Measurements from ENCODE around the gene AOAH.

AOAH gene

DNA sequence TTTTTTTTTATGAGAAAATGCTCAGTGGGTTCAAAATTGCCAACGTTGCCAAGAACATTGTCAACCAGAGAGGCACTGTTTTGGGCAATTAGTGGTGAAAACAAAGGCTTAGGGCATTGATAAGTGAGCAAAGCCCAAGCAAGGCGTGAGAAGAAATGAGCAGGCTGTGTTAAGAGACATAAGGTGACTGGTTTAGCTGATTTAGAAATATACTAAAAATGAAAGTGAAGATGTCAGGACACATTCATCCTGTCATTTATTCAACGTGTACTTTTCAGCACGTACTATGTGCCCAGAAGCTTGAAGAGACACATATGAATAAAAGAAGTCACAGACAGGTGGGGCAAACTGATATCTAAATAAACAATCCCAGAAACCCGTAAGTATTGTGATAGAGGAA is 31.8 kb downstream of the AOAH start:
- DNase-seq (ENCODE audit: low read depth in 2 of 2) = no peak

DNA sequence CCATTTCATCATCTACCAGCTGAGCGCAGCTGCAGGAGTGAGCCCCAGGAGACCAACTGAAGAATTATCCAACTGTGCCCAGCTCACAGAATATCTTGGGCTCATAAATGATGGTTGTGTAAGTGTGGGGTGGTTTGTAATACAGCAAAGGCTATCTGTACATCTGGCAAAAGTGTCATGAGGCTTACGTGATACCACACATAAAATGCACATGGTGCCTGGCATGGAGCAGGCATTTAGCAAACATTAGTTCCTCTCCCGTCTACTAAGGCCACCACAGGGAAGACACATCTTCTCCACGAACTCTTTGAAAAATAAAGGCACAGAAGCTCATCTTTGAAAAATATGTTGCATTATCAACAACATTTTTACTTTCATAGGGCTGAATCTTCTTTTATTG is 32.3 kb downstream of the AOAH start:
- no peak for DNase-seq (ENCODE audit: low read depth in 2 of 2)

DNA sequence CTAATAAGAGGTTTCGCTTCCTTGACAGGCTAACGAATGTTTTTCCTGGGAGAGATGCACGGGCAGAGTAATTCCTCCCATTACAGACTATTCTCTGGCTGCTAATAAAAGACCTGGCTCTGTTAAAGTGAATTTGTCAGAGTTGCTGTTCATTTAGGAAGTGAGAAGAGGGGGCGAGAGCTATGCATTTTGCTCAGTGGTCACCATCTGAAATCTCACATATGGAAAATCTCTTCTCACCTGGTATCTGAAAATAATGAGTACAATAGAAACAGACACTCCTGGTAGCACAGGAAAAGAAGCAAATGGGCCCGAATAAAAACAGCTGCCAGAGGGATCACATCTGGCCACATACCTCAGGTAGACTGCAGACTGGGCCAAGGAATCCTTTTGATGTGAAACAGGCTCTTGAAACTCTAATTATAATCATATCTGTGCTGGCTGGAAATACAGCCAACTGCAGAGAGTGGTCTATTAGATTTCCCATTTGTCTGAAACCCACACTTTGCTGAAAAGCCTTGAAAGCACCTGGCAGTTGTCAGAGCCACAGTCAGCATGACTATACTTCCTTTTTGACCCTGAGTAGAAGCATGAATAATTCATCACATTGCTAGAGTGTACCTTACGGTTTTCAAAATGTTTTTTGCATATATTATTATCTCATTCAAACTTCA is 33.6 kb downstream of the AOAH start:
- no peak for DNase-seq (ENCODE audit: low read depth in 2 of 2)

DNA sequence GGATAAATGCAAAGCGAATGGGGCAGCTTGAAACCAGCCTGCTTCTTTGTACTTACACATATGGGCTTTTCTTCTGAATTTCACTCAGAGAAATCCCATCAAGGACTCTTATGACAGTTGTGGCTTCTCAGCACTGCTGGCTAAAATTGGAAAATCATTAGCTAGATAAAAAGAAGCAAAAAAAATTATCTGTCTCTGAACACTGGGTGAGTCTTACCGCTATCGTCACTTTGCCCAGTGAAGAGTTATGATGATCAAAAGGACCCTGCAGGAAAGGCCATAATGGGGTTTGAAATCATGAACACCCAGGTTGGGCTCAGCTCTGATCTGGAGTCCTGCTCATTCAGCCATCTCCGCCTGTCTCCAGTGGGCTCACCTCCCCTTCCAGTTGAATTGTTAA is 34.3 kb downstream of the AOAH start:
- no peak for DNase-seq (ENCODE audit: low read depth in 2 of 2)

DNA sequence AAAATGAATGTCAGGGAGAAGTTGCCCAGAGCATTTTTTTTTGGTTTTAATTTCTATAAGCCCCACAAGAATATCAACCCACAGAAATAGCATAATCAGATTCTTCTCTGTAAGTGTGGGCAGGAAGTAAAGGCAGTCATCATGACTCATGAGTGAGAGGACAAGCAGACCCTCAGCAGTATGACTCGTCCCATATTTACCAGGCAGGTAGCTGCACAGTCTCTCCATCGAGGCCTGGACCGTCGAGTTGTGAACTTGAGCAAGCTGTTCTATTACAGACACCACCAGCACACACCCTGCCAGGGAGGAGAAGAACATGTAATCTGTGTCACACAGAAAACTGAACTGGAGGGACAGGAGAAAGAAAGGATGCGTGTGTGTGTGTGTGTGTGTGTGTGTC is 37.8 kb downstream of the AOAH start:
- peak in 1 of 2 donors; percentile 37 for DNase-seq (ENCODE audit: low read depth in 2 of 2)

DNA sequence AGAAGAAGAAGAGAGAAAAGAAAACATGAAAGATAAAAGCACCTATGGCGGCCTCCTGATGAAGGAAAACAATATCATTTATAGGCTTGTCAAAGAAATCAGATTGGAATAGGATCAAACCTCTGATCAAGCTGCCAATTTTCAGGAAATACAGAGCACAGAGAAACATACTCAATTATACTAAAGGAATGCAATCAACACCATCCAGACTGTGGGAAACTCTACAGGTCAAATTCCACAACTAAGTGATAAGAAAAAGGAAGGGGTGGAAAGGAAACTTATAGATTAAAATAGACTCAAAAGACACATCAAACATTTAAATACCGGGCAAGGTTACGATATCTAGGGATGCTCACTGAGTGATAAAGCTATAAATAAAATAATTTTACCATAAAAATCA is 39.3 kb downstream of the AOAH start:
- DNase-seq (ENCODE audit: low read depth in 2 of 2) = no peak

DNA sequence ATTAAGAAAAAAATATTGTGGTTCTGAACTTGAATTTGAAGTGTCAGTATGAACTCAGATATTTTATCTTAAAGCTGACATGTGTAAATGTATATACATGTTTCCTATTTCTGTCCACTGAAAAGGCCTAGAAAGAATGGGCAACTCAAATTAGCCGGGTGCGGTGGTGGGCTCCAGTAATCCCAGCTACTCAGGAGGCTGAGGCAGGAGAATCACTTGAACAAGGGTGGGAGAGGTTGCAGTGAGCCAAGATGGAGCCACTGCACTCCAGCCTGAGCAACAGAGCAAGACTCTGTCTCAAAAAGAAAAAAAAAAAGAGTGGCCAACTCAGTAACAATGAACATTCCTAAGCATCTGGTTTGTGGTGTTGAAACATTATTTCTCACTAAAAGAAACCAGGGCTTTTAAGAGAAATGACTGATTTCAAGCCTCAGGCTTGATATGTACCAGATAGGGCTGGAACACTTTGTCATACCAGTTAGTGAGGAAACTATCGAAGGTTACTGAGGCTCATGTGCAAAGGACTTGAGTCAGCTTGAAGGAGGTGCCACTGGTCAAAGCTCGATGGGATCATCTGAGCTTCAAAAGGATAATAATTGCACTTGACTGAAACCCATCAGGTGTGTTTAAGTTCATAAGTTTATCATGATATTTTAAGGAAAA is 40.5 kb downstream of the AOAH start:
- DNase-seq (ENCODE audit: low read depth in 2 of 2) = no peak

DNA sequence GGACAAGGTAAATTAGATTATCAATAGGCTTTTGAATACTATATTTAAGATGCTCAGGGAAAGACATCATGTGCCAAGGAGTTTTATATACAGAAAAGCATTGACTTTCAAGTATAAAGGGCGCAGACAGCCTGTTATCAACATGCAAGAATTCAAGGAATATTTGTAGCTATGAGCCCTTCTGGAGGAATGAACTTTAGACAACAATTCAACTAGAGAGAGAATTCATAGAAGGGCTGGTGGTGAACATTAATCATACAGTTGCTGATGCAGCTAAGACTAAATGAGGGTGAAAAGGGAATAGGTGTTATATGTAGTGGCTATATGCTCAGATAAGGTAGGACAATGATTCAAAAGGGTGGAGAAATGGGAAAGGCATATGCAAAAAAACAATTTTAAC is 41.2 kb downstream of the AOAH start:
- DNase-seq (ENCODE audit: low read depth in 2 of 2) = no peak

DNA sequence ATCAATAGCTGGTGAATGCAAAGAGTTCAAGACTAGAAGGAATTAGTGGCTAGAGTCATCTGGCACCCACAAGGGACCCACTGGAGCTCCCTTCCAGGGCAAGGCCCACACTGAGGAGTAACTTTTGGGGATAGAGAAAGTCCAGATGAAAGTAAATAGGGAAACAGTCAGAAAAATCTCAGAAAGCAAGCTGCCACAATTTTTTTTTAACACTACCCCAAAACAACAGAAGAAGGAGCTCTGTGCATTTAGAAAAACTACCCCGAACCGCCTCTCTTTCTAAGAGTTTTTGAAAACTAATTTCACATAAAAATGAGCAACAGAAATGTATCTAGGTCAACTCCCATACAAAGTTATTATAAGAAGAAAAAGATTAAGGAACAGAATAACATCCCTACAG is 42.2 kb downstream of the AOAH start:
- no peak for DNase-seq (ENCODE audit: low read depth in 2 of 2)

DNA sequence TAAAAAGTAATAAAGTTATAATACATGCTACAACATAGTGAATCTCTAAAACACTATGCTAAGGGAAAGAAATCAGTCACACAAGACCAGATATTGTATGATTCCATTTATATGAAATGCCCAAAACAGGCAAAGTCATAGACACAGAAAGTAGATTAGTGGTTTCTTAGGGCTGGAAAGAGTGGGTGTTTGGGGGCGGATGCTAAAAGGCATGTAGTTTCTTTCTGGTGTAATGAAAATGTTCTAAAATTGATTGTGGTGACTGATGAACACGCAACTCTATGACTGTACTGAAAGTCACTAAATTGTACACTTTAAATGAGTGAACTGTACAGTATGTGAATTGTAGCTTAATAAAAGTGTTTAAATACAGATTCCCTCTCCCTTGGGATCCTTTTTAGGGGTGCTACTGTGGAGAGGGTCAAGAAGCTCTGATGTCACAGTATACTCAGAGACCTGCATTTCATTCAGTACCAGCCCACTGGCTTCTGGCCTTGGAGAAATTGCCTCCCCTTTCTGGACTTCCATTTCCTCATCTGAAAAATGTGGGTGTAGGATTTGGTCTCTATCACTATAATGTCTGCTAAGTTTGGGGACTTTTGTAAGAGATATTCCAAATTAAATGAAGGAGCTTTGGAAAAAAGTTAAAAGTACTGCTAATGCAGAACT is 46.4 kb downstream of the AOAH start:
- peak; percentile 43 to 76 for DNase-seq (ENCODE audit: low read depth in 2 of 2)

DNA sequence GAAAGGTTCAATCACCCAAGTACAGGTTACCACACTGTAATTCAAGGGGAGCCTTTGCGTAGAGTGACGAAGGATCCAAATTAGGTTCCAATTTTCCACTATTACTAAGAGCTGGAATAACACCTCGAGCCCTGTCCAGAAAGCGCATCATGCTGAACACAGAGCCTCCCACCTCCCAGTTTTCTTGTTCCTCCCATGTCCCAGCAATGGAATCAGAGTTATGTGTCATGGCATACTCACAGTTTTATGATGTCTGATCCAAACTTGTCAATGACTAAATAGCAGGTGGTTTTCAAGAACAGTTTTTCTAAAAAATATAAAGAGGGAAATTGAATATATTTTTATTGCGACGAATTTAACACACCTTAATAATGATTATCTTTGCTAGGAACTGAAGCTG is 50.6 kb downstream of the AOAH start:
- no peak for DNase-seq (ENCODE audit: low read depth in 2 of 2)

DNA sequence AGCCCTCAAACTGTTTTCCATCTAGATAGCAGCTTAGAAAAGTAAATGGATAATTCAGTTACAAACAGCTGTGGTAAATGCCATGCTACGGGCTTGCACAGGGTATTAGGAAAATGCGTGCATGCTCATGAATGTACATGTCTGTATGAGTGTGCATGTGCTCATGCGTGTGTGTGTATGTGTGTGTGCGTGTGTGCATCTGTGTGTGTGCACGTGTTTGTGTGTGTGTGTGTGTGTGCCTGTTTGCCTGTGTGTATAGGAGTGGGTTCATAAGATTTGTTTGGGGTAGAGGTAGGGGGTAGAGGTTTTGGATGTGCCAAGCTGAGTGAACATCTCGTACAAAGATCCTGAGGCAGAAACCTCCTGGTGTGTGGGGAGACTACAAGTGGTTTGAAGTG is 52.9 kb downstream of the AOAH start:
- no peak for DNase-seq (ENCODE audit: low read depth in 2 of 2)

DNA sequence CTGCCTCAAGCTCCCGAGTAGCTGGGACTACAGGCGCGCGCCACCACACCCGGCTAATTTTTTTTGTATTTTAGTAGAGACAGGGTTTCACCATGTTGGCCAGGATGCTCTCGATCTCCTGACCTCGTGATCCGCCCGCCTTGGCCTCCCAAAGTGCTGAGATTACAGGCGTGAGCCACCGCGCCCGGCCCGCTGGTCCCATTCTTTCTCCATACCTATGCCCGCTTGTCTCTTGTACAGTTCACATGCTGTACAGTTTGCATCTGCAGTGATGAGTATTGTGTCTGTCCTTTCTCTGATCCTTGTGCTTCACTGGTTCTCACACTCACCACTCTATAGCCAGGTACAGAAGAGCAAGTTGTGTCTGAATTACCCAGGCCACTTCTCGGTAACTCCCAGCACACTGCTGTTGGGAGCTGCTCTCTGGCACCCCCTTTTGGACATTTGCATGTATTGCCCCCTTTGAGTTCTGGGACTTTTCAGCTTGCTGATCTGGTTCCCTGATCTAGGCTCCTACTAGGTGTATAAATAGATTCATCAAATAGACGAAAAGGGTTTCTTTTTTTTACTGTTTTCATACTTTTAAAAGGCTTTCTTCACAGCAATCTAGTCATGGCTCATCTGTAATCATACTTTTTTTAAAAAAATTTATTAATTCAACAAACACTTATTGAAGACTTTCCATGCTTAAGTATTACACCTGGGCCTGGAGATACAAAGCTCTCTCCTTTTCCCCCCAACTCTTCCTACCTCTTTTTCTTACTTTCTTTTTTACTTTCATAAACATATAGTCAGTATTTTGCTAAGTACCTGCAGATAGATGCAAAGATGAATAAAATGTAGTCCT is 53.5 kb downstream of the AOAH start:
- peak; percentile 50 to 56 for DNase-seq (ENCODE audit: low read depth in 2 of 2)

DNA sequence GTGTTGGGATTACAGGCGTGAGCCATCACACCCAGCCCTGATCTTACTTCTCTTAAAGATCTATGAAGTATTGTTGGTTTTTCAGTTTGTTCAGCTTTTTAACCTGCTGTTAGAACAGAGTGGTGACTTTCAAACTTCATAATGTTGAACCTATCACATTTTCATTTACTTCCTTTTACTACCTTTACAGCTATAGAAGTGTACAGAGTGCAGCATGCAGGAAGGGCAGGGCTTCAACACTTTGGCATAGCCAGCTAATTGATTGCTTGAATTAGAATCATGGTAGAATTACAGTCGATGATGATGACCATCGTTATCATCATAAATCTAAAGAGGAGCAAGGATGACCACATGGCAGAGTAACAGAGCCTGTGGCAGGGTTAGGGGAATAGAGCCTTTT is 55.5 kb downstream of the AOAH start:
- no peak for DNase-seq (ENCODE audit: low read depth in 2 of 2)

DNA sequence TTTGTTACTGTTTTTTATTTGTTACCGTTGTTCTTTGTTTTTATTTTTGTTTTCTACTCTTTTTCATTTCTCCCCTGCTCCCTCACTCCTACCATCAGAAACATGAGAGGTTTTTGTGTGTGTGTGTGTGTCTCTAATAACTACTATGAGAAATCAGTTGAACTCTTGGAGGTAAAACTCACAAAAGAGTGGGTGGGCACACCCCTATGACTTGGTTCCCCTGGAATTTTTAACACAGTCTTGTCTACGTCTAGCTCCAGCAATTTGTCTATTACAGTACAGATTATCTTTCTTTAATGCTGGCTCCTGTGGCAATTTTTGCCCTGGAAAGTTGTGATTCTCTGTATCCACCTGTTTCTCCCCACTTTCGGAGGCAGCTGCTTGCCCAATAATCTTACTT is 56.2 kb downstream of the AOAH start:
- DNase-seq (ENCODE audit: low read depth in 2 of 2) = no peak

DNA sequence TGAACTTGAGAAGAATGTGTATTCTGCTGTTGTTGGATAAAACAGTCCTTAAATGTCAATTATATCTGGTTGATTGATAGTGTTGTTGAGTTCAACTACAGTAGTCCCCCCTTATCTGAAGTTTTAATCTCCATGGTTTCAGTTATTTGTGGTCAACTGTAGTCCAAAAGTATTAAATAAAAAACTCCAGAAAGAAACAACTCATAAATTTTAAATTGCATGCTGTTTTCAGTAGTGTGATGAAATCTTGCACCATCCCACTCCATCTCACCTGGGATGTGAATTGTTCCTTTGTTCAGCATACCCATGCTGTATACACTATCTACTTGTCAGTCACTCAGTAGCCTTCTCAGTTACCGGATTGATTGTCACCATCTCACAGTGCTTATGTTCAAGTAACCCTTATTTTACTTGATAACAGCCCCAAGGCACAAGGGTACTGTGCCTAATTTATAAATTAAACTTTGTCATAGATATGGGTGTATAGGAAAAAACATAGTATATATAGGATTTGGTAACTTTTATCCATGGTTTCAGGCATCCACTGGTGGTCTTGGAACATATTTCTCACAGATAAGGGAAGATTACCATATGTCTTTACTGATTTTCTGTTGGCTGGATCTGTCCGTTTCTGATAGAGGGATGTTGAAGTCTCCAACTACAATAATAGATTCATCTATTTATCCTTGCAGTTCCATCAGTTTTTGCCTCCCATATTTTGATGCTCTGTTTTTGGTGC is 57.1 kb downstream of the AOAH start:
- no peak for DNase-seq (ENCODE audit: low read depth in 2 of 2)

DNA sequence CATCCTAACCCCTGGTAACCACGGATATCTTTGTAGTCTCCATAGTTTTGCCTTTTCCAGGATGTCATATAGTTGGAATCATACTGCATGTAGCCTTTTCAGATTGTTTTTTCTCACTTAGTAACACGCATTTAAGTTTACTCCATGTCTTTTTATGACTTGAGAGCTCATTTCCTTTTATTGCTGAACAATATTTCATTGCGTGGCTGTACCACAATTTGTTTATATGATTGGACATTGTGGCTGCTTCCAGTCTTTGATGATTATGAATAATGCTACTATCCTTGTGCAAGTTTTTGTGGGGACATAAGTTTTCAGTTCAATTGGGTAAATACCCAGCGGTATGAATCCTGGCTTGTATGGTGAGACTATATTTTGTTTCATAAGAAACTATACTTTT is 60.8 kb downstream of the AOAH start:
- DNase-seq (ENCODE audit: low read depth in 2 of 2) = no peak

DNA sequence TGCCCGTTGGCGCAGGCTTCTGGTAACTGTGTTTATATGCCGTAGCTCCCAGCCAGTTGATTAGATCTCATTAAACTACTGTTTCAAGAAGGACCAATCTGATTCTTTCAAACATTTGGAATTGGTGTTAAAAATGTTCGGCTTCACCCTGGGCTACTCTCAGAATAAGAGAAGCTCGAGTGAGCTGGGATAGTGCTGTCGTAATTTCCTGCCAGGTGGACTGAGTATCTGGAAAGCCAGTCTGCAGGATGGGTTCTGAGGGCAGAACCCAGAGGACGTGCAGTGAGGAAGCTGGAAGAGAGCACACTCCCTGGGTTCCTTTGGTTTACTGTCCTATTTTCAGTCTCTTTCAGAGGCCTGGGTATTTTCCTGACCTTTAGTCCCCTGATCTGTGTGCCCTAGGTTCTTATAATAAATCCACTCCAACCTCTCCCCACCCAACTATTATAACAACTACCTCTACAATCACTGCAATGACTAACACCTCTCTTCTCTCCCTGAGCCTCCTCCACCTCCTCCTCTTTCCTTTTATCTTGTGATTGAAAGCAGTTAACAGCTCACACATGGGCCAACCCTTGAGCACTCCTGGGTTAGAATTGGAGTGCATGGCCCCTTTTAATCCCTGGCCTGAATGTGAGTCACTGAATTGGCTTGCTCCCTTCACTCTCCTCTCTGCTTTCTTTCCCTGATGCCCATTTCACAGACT is 63.0 kb downstream of the AOAH start:
- DNase-seq (ENCODE audit: low read depth in 2 of 2) = no peak

DNA sequence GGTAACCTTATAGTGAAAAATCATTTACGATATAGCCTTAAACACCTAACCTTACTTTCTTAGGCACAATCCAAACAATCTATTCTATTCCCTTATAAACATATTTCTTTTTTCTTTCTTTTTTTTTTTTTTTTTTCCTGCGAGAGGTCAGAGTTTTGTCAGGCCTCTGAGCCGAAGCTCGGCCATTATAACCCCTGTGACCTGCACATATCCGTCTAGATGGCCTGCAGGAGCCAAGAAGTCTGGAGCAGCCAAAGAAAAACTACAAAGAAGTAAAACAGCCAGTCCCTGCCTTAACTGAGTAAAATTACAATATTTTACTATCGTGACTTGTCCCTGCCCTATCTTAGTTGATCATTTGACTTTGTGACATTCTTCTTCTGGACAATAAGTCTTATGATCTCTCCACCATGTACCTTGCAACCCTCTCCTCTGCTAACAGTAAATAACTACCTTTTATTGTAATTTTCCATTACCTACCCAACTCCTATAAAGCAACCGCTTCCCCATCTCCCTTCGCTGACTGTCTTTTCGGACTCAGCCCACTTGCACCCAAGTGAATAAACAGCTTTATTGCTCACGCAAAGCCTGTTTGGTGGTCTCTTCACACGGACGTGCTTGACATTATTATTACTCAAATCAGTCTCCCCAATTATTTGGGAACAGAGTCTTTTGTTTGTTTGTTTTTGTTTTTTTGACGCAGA is 64.5 kb downstream of the AOAH start:
- DNase-seq (ENCODE audit: low read depth in 2 of 2) = no peak

DNA sequence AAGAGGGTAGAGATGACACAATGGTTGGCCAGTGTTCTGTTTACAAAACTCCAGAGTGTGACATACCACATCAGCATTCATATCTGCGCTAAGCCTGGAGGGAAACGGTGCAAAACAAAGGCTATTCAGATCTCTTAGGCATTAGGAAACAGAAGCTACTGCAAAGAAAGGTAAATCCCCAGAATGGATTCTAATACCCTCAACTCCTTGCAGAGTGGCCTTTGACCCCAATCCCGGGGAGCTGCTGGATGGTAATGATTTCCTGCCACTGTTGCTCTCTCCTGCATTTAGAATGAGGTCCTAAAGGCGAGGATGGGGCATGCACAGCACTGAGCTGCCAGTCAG is 65.2 kb downstream of the AOAH start:
- DNase-seq (ENCODE audit: low read depth in 2 of 2) = no peak
